Stimulated activated naive CD8-positive, alpha-beta T cell treated with anti-CD3 and anti-CD28 coated beads, Interleukin-15, Interleukin-2, amounts not matched to agents 100 U/mL and 50 U/mL, for 24 hours (primary cell): ENCODE measurements around the gene KLK7.
"Not testable (repeated sequence)": the region's sequence is repeated elsewhere in the genome, so short reads cannot be mapped to it uniquely, and the experiment has no call there.

Source experiments
- ATAC-seq: fragments of 150-1000 bp; cut with Tn5 transposase; one replicate; pipeline ENCODE4 v1.10.0; 2021
- DNase-seq: peaks from one replicate; pipeline ENCODE4 v3.0.0; 2021

KLK7 gene

DNA sequence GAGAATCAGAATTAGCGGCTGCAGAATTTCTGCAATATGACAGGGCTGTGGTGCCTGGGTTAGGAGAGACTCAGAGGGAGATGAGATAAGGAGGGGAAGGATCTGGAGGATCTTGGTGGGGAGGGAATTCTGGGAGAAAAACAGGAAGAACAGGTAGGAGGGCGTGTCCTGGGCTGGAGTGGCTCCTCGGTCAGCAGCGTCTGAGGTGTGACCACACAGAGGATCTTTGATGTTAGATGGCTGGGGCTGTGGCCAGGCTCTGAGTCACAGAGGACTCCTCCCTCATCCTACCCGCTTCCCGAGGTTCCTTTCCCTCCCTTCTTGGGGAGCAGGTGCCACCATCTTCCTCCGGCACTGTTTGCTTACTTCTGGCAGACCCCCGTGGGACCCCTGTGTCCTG lies 8.0 kb downstream of the KLK7 start:
- ATAC-seq (no peak), DNase-seq (no peak)

DNA sequence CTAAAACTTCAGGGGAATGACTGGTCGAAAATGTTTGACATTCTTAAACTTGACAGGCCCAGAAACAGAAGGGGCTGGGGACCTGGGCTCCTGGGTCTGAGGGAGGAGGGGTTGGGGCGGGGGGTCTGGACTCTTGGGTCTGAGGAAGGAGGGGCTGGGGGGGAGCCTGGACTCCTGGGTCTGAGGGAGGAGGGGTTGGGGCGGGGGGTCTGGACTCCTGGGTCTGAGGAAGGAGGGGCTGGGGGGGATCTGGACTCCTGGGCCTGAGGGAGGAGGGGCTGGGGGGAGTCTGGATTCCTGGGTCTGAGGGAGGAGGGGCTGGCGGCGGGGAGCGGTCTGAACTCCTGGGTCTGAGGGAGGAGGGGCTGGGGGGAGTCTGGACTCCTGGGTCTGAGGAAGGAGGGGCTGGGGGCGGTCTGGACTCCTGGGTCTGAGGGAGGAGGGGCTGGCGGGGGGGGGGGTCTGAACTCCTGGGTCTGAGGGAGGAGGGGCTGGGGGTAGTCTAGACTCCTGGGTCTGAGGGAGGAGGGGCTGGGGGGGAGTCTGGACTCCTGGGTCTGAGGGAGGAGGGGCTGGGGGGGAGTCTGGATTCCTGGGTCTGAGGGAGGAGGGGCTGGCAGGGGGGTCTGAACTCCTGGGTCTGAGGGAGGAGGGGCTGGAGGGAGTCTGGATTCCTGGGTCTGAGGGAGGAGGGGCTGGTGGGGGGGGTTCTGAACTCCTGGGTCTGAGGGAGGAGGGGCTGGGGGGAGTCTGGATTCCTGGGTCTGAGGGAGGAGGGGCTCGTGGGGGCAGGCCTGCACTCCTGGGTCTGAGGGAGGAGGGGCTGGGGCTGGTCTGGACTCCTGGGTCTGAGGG lies 8.8 kb downstream of the KLK7 start:
- DNase-seq, result no peak
- no peak for ATAC-seq

DNA sequence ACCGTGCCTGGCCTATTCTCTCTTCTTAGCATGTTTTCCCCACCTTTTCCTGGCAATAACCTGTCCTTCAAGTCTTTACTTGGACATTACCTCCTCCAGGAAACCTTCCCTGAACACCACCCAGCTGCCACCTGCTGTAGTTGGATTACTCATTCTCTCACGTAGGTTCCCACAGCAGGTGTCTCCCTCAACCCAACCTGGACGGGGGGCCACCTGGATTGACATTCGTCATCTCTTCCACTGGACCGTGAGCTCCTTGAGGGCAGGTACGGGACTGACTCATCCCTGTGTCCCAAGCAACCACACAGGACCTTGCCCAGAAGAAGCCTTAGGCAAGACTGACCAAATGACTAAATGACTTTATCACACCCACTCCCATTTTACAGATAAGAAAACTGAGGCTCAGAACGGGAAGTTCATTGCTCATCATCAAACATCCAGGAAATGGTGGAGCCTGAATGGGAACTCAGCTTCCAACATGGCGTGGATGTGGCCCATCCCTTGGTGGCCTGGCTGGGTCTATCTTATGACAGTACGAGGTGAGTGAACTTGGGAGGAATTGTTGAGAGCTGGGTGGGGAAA lies 10.8 kb downstream of the KLK7 start:
- ATAC-seq, result no peak
- no peak for DNase-seq

DNA sequence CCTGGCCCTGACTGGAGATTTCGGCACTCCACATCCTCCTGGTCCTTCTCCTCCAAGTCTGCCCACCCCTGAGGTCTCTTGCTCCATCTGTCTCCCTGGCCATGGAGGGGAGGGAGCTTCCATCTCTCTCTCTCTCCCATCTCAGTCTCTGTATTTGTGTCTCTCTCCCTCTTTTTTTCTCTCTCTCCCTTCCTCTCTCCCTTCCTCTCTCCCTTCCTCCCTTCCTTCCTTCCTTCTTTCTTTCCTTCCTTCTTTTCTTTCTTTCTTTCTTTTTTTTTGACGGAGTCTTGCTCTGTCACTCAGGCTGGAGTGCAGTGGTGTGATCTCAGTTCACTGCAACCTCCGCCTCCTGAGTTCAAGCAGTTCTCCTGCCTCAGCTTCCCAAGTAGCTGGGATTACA lies 13.9 kb downstream of the KLK7 start:
- not testable (repeated sequence) for ATAC-seq, DNase-seq

DNA sequence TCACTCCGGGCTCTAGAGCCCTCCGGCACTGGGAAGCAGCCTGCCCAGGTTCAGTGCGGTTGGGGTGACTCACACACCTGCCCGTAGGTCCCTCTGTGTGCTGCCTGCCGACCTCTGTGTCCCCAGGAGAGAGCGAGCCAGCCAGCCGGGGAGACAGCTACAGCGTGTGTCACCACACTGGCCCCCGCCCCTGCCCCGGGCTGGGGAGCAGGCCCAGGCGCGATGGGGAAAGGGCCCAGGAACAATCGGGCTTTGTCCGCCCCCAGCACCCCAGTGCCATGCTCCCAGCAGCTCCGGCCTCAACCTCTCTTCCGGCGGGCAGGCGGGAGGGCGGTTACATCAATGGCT lies 14.3 kb downstream of the KLK7 start, which contains the start of gene KLK6:
Gene KLK6, minus strand, starts transcription at position 179 of the 348 bp plus-strand sequence. CDS start 1,487 bp downstream, outside the sequence.
- ATAC-seq (no peak), DNase-seq (no peak)

DNA sequence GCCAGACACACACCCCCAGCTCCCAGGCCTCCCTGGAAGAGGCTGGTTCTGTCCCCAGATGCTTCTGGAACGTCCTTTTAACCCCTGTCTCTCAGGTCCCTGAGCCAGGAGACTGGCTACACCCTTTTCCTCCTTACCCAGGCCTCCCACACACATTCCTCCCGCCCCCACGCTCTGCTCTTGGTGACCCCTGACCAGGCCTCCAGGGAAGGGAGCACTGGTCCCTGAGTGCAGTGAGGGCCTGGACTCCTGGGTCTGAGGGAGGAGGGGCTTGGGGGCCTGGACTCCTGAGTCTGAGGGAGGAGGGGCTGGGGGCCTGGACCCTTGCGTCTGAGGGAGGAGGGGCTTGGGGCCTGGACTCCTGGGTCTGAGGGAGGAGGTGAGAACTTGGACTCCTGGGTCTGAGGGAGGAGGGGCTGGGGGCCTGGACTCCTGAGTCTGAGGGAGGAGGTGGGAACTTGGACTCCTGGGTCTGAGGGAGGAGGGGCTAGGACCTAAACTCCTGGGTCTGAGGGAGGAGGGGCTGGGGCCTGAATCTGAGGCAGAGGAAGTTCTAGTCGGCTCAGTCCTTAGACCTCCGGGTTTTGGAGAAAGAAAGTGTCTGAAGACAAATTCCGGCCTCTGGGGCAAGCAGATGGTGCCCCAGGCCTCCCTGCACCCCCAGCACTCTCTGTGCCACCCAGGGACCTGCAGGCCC lies 14.9 kb downstream of the KLK7 start:
- no peak for DNase-seq
- no peak for ATAC-seq

DNA sequence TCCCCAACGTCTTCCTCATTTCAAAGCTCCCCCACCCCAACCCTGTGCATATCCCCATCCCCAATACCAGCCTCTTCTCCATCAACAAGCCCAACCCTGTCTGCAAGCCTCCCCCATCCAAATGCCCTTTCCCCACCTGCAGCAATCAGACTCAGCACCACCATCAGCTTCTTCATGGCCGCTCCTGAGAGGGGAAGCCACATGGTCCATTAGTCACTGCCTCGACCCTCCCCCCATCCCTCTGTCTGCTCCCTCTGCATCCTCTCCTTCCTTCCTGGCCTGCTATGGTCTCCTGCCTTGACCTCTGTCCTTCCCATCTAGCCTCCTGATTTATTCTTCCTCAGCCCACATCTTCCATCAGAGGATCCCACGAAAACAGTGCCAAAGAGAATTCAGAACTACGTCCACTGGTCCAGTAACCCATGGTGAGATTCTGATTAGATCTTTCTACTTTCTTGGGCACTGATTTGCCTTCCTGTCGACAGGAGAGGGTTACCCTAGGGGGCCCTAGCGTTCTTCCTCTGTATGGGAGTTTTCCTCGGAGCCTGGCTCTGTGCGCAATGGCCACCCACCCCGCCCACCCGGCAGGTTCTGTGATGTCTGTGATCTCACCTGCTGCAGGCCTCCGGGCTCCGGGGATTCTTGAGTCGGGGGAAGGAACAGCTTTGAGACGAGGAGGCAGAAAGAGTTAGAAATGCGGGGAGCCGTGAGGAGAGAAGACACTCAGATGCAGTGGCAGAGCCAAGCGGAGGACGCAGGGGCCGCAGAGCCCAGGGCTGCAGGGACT lies 15.6 kb downstream of the KLK7 start:
- ATAC-seq (no peak), DNase-seq (no peak)

DNA sequence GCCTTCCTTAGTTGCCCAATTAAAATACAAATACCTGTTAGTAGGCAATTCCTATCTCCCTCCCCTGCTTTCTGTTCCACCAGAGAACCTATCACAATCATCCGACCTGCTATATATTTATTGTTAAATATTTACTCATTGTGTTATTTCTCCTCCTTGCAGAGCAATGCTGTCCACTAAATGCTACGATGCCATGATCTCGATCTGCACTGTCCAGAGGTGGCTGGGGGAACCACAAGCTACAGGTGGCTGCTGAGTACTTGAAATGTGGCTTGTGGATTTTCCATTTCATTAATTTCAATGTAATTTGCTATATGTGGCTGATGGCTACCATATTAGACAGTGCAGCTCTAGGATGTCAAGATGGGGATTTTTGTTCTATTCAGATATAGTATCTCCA lies 19.5 kb downstream of the KLK7 start:
- ATAC-seq, result no peak
- no peak for DNase-seq

DNA sequence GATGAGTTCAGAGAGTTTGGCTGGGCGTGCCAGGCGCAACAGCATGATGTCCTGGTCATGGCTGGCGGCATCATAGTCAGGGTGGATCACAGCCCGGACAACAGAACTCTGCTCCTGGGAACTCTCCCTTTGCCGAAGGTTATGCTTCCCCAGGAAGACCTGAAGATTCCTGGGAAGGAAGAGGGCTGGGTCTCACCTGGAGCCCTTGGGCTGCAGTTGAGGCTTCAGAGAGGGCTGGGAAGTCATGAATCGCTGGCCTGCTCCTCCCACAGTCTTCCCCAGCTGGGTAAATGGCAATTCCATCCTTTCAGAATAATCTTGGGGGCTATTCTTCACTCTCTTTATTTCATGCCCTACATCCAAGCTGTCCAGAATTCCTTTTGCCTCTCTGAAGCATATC lies 20.3 kb downstream of the KLK7 start:
- DNase-seq (no peak), ATAC-seq (no peak)

DNA sequence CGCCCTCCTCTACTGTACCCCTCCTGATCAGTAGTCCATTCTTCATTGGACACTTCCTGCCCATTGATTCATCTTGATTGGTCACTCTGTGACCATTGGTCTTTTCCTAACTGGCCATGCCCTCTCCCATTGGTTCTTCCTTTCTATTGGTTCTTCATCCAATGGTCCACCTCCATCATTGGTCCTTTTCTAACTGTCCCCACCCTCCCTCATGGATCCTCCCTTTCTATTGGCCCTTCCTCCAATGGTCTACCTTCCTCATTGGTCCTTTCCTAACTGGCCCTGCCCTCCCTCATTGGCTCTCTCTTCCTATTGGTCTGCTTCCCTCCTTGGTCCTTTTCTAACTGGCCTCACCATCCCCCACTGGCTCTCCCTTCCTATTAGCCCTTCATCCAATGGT lies 21.5 kb downstream of the KLK7 start:
- no peak for ATAC-seq
- DNase-seq, result no peak

DNA sequence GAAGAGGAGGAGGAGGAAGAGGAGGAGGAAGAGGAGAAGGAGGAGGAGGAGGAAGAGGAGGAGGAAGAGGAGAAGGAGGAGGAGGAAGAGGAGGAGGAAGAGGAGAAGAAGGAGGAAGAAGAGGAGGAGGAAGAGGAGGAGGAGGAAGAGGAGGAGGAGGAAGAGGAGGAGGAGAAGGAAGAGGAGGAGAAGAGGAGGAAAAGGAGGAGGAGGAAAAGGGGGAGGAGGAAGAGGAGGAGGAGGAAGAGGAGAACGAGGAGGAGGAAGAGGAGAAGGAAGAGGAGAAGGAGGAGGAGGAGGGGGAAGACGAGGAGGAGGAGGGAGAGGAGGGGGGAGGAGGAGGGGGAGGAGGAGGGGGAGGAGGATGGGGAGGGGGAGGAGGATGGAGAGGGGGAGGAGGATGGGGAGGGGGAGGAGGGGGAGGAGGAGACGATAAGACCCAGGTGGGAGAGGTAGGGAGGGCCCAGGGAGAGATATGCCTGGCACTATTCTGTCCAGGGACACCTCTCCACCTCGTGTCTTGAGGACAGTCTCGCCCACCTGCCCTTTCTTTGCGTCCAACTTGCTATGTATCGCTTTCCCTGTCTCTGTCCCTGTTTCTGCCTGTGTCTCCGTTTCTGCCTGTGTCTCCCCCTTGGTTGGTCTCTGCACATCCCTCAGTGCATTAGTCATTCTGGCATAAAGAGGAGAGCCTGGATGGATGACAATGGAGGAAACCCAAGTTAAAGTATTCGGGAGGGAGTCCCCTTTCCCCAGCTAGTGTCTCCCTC lies 23.8 kb downstream of the KLK7 start:
- no peak for ATAC-seq

DNA sequence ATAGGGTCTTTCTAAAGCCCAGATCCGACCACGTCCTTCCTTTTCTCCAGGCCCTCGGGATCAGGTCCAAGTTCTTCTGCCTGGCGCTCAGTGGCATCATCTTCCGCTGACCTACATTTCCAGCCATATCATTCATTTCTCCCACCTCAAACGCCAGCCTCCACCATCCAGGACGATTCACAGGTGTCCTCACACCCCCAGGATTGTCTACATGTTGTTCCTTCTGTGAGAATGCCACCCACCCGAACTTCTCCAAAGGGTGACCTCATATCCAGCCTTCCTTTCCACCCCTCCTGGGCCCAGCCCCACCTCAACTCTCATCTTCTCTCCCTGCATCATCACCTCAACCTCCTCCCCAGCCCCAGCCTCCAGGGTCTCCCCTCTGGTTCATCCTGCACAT lies 26.1 kb downstream of the KLK7 start:
- ATAC-seq, result no peak

More for the DNA sequence above, 23.8 kb downstream of the KLK7 start:
- DNase-seq, result no peak

DNA sequence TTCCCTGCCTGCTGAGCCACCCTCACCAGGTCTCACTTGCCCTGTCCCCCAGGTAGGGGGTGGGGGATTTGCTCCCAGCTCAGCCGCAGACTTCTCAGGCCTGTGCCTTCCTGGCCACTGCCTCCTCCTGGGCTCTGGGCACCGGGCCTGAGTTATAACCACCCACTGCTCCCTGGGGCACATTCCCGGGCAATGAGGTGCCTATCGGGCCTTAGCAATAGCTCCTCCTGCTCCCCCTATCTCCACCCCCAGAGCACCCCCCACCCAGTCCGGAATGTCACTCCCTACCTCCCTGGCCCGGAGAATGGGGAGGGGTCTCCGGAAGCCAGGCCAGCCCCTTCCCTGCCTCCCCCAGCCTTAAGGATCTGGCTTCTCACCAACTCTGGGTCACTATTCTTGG lies 30.8 kb downstream of the KLK7 start, which contains the start of gene KLK5:
Gene KLK5, minus strand, starts transcription at position 129 of the 400 bp plus-strand sequence. CDS start 381 bp downstream, outside the sequence.
- ATAC-seq (no peak), DNase-seq (no peak)

More for the DNA sequence above, 26.1 kb downstream of the KLK7 start:
- DNase-seq, result no peak

DNA sequence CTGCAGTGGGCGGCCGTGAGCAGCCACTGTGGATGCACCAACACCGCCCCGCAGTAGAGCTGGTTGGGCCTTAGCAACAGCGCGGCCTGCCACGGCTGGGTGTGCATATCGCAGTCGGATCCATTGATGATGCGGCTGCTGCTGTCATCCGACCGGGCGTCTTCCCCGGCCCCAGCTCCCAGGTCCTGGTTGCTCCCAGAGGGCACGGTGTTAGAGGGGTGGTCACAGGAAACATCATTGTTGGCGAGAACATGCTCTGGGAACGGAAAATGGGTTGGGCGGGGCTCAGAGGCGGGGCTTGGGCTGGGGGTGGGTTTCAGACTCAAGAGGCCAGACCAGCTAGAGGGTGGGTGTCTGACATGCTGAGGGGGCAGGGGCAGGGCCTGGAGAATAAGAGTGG lies 33.9 kb downstream of the KLK7 start:
- ATAC-seq (no peak), DNase-seq (no peak)

DNA sequence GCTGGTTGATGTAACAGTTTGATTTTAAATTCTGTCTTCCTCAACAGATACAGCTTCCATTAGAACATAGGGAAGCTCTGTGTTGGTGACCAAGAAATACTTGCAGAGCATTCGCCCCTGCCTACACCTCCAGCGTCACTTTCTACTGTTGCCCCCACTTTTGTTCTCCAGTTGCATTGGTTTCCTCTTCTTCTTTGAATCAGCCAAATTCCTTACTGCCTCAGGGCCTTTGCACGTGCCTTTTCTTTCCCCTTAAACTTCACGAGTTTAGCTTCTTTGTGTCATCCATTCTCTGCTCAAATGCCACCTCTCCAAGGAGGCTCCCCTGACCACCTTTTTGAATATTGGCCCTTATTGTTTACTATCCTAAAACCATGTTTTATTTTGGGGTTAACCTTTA lies 36.6 kb downstream of the KLK7 start:
- DNase-seq (no peak), ATAC-seq (no peak)

DNA sequence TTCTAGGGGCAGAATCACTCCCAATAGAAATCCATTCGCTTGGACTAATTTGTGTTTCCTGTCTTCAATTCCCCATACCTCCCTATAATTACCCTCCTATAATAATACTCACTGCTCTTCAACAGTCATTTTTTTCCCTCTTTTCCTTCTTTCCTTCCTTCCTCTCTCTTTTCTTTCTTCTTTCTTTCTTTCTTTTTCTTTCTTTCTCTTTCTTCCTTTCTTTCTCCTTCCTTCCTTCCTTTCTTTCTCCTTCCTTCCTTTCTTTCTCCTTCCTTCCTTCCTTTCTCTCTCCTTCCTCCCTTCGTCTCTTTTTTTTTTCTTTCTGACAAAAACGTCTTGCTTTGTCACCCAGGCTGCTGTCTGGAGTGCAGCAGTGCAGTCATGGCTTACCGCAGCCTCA lies 38.9 kb downstream of the KLK7 start:
- DNase-seq (no peak), ATAC-seq (no peak)

DNA sequence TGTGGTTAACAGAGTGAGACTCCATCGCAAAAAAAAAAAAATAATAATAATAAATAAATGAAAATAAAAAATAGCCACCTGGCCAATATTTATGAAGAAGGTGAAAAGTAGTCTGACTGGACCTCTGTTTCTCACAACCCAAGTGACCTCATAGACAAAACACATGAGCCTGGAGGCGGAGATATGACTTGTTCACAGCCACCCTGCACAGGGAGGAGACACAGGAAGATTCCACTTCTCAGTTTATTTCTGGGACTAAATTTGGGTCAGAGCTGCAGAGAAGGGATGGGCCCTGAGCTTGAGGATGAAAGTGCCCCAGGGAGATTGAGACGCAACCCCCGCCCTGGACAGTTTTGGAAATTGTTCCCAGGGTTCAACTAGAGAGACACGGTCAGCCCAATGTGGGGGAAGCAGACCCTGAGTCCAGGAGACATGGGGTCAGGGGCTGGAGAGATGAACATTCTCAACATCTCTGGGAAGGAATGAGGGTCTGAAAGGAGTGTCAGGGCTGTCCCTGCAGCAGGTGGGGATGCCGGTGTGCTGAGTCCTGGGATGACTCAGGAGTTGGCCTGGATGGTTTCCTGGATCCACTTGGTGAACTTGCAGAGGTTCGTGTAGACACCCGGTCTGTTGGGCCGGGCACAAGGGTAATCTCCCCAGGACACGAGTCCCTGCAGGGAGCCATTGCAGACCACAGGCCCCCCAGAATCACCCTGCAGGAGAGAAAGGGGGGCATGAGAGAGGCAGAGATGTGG lies 40.5 kb downstream of the KLK7 start:
- no peak for DNase-seq
- ATAC-seq, result no peak

DNA sequence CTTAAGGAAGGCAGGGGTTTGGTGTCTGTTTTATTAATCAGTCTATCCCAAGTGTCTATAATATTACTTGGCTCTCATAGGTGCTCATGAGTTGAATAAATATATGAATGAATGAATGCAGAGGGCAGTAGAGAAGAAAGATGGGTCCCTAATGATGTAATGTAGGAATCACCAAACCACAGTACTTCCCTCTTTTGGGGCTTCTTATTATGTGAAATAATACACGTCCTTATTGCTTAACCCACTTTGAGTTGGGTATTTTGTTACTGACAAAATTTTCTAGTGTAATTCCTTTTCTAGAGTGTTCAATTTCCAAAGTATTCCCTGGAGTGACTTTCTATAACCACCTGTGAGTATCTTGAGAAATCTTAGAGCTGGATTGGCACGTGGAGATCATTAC lies 44.1 kb downstream of the KLK7 start:
- ATAC-seq, result no peak

DNA sequence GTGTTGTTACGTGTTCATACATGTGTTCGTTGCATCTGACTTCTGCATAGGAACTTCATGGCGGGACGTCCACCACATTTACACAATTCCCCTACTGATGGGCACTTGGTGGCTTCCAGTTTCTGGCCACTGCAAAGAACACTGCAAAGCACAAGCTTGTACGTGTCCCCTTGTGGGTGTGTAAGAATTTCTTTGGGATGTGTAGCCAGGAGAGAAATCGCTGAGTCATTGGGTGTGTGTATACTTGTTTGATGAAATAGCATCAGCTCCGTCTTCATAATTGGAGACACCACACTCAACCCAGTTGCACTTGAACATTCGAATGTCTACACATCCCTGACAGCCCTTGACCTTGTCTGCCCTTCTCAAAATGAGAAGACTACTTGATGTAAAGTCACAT lies 50.1 kb downstream of the KLK7 start:
- DNase-seq (no peak), ATAC-seq (no peak)

More for the DNA sequence above, 44.1 kb downstream of the KLK7 start:
- no peak for DNase-seq

DNA sequence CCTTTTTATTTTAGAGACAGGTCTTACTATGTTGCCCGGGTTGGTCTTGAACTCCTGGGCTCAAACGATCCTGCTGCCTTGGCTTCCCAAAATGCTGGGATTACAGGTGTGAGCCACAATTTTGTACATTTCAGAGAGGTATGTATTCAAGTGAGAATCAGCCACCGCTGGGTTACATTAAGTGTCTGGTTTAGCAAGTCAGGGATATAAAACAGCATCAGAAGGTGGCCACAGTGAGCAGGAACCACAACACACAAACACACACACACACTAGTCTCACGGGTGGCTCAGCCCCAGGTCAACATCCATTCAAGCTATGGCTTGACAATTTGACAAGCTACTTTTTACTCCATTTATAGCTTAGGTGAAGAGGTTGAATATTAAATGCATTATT lies 51.0 kb downstream of the KLK7 start:
- ATAC-seq (no peak), DNase-seq (no peak)
